ENCODE results near the gene CCL26.

DNA sequence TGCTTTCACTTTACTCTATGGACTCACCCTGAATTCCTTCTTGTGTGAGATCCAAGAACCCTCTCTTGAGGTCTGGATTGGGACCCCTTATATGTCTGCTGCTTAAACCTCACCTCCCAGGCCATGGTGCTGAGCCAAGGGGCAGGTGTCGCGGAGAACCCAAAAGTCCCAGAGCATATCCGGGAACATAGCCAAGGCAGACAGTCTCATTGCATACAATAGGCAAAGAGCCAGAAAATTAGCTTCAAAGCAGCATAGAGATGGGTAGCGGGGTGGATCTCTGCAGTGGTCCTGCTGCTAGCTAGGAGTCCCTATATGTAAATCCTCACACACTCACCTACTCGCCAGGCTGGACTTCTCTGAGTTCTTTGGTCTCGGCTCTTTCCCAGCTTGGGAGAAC, 36.1 kb upstream of the CCL26 start:
- TF ChIP-seq KDM1A (IDR thresholded peaks at IDR 0.05; ENCODE audit: low read depth) (no peak), POLR2A (IDR thresholded peaks at IDR 0.05; ENCODE audit: low read length) (no peak), MYC (IDR thresholded peaks at IDR 0.05; ENCODE audit: borderline replicate concordance, low read length) (no peak), EP300 (IDR thresholded peaks at IDR 0.05) (no peak), KDM5A (IDR thresholded peaks at IDR 0.05) (no peak)
- TF ChIP-seq, protein P1, sequence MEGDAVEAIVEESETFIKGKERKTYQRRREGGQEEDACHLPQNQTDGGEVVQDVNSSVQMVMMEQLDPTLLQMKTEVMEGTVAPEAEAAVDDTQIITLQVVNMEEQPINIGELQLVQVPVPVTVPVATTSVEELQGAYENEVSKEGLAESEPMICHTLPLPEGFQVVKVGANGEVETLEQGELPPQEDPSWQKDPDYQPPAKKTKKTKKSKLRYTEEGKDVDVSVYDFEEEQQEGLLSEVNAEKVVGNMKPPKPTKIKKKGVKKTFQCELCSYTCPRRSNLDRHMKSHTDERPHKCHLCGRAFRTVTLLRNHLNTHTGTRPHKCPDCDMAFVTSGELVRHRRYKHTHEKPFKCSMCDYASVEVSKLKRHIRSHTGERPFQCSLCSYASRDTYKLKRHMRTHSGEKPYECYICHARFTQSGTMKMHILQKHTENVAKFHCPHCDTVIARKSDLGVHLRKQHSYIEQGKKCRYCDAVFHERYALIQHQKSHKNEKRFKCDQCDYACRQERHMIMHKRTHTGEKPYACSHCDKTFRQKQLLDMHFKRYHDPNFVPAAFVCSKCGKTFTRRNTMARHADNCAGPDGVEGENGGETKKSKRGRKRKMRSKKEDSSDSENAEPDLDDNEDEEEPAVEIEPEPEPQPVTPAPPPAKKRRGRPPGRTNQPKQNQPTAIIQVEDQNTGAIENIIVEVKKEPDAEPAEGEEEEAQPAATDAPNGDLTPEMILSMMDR (IDR thresholded peaks at IDR 0.05) = no peak
- TF ChIP-seq, protein P2, sequence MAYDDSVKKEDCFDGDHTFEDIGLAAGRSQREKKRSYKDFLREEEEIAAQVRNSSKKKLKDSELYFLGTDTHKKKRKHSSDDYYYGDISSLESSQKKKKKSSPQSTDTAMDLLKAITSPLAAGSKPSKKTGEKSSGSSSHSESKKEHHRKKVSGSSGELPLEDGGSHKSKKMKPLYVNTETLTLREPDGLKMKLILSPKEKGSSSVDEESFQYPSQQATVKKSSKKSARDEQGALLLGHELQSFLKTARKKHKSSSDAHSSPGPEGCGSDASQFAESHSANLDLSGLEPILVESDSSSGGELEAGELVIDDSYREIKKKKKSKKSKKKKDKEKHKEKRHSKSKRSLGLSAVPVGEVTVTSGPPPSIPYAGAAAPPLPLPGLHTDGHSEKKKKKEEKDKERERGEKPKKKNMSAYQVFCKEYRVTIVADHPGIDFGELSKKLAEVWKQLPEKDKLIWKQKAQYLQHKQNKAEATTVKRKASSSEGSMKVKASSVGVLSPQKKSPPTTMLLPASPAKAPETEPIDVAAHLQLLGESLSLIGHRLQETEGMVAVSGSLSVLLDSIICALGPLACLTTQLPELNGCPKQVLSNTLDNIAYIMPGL (CRISPR knock-in tag; IDR thresholded peaks at IDR 0.05; ENCODE audit: borderline replicate concordance) = no peak
- TF ChIP-seq, protein P3, sequence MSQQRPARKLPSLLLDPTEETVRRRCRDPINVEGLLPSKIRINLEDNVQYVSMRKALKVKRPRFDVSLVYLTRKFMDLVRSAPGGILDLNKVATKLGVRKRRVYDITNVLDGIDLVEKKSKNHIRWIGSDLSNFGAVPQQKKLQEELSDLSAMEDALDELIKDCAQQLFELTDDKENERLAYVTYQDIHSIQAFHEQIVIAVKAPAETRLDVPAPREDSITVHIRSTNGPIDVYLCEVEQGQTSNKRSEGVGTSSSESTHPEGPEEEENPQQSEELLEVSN (IDR thresholded peaks at IDR 0.05; ENCODE audit: borderline replicate concordance, low read depth) = no peak
